Kasumi-1 (cell line): ENCODE measurements around the gene FAM193A.
"Not testable (repeated sequence)": the region's sequence is repeated elsewhere in the genome, so short reads cannot be mapped to it uniquely, and the experiment has no call there.

Experiments used
- DNase-seq, 2 experiments: peaks; one replicate each; lab custom pipeline; 2025; lab: John Stamatoyannopoulos, UW

Gene FAM193A

DNA sequence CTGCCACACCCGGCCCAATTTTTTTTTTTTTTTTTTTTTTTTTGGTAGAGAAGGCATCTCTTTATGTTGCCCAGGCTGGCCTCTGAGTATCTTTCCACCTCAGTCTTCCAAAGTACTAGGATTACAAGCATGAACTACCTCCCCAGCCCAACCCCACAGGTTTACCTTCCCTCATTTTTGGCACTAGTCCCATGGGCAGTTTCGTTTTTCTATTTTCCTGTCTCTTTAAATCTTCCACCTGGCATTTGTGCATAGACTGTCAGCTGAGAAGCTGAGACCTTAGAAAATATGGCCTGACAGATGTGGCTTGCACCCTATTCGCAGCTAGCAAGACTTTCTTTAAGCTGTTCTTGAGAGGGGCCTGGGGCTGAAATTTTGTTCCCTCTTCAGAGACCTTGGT, 191.8 kb downstream of the FAM193A start:
- no peak for DNase-seq

DNA sequence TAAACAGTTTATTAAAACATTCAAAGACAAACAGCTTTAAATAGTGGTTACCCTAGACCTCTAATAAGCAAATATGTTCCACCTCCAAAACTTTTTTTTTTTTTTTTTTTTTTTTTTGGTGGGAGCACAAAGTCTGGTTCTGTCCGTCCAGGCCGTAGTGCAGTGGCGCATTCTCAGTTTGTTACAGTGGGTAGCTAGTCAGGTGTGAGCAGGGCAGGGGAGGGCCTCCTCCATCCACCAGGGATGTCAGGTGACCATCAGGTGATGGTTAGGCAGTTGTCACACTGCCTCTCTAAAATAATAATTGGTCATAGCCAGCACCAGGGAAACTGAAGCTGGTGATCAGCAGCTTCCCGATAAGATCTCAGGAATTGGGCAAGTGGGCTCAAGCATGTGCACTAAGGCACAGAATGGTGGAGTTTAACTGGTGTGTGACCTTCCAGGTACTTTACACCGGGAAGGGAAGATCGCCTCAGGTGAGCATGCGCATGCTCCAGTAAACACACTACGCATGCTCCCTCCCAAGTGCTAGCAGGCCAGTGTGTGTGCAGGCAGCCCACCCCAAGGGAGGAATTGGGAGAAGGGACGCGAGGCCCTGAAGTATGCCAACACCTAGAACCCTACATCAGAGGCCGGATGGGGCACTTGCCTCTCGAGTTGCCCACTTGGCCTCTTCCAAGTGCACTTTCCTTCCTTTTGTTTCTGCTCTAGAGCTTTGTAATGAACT, 192.5 kb downstream of the FAM193A start:
- DNase-seq, result no peak

GRCh38 chr4:2729533-2729875, 193.1 kb downstream of the FAM193A start:
- DNase-seq, result no peak

DNA sequence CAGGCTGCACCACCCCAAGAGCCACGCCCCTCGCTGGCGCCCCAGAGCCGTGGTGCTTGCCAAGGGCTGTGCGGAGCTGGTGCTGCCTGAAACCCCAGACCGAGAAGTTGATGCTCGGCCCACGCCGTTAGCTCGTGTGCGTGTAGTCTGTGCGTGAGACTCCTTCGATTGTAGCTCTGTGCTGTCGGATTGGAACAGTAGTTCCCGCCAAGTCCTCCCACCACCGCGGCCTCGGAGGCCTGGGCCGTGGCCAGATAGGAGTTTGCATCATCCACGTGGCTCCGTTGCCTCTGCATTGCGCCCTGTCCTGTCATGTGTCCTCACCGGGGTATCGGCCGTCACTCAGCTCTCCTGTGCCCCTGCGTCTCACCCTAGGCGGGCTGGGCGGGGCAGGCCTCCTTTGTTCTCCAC, 195.5 kb downstream of the FAM193A start:
- no peak for DNase-seq

GRCh38 chr4:2732526-2732925, 196.1 kb downstream of the FAM193A start:
- no peak for DNase-seq

- no peak for DNase-seq
Observed at GRCh38 chr4:2733001-2733843, 196.8 kb downstream of the FAM193A start.

- no peak for DNase-seq
Observed at GRCh38 chr4:2733844-2734574, 197.6 kb downstream of the FAM193A start.

DNA sequence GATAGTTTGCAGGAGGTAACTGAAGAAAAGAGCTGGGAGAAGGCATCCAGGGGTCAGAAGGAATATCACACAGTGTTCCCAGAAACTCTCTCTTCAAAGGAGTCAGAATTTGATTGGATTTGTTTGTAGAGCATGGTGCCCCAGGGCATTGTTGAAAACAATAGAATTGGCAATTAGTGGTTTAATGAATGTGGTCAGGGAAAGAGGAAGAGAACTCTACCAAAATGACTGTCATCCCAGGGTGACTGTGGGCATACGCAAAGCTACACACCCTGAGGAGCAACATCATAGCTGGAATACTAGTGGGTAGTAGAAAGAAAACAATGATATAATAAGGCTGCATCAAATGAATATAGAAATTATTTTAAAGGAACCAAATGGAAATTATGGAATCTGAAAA, 198.2 kb downstream of the FAM193A start:
- no peak for DNase-seq

- no peak for DNase-seq
Observed at GRCh38 chr4:2735869-2736268, 199.4 kb downstream of the FAM193A start.

DNA sequence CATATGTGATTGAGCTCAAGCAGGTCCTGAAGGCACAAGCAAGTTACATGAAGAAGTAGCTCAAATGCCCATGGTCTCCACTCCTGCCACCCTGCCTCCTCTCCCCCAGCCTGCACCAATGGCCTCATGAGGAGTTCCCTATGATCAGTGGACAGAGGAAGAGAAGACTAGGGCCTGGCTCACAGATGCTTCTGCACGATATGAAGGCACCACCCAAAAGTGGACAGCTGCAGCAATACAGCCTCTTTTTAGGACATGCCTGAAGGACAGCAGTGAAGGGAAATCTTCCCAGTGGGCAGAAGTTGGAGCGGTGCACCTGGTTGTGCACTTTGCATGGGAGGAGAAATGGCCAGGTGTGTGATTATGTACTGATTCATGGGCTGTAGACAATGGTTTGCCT, 201.8 kb downstream of the FAM193A start:
- not testable (repeated sequence) for DNase-seq

GRCh38 chr4:2741626-2742025, 205.2 kb downstream of the FAM193A start:
- DNase-seq, result no peak

- no peak for DNase-seq
Observed at GRCh38 chr4:2742081-2742822, 205.8 kb downstream of the FAM193A start.

- DNase-seq, result no peak
Observed at GRCh38 chr4:2742823-2743517, 206.5 kb downstream of the FAM193A start.

- DNase-seq, result no peak
Observed at GRCh38 chr4:2743518-2744445, 207.3 kb downstream of the FAM193A start.

- DNase-seq, result no peak
Observed at GRCh38 chr4:2744576-2745270, 208.3 kb downstream of the FAM193A start.

- DNase-seq, result no peak
Observed at GRCh38 chr4:2745516-2745915, 209.1 kb downstream of the FAM193A start.

DNA sequence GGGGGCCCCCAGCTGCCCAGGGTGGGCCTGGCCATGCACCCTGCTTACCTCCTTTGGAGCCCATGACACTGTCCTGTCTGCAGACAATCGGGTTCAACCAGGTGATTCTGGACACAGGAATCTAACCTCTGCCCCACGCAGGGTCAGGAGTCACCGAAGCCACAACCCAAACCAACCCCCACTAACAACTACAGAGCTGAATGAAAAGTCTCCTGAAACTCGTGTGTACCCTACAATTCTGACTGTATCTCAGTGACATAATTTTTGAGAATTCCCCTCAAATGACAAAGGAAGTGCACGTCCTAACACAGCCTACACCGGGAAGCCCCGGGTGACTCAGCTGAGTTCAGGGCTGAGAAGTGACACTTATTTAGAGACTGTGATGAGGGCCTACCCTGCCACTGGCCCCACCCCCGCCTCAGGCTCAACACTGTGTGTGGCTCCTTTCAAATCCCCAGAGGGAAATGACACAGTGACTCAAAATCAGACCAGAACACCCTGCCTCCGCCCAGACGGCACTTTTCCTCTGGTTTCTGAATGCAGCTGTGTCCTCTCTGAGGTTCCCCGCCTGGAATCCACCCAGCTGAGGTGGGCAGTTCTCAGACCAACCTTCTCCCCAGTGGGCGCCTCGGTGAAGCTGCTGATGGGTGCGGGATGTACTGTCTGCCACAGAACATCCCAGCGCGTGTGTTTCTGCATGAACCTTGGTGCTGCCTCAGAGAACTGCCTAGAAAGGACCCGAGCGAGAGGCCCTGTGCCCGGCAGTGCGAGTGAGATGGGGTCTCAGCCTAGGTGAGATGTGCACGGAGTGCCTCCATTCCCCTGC, 209.7 kb downstream of the FAM193A start:
- peak; percentile 56 to 58 for DNase-seq

- DNase-seq, result no peak
Observed at GRCh38 chr4:2746891-2747695, 210.6 kb downstream of the FAM193A start.
